SKM-1 (cell line): ENCODE data around the gene PDE10A.

Experiments
- DNase-seq: peaks from one replicate; lab custom pipeline; 2025; ENCODE audit not compliant: unreplicated experiment; lab: John Stamatoyannopoulos, UW

Gene PDE10A

GRCh38 chr6:165662749-165663376 lies at the start of gene PDE10A:
TSS of gene PDE10A (minus strand) at chr6:165663241. CDS start at chr6:165662811, 430 bp downstream.
- DNase-seq = no peak

GRCh38 chr6:165708985-165709576 lies 46.0 kb upstream of the PDE10A start:
- DNase-seq = no peak

DNA sequence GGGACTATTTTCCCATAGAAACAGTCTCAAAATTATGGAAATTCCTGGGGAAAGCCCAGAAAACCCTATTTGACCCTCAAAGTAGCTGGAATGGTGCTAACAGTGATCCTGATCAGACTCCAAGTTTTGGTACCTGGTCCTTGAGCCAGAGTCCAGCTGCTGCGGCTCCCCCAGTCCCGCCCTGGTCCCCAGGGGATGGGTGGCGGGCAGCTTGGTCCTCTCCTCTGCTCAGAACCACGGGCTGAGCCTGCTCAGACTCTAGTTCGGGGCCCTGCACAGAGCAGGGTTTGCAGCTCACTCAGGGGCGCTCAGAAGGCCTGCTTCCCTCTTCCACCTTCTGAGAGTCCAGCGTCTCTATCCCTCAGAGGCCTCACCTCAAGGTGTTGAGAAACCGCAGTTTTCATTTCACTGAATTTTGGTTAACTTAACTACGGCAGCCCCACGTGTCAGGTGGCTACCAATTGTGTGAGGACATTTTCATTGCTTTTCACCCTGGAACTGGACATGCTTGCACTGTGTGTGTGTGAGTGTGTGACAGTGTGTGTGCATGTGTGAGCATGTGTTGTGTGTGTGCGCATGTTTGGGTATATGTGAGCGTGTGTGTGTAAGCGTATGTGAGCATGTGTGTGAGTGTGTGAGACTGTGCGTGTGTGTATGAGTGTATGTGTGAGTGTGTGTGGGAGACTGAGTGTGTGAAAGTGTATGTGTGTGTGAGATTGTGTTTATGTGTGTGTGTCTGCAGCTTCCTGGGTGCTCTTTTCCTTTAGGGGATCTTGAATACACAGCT lies 44.2 kb upstream of the PDE10A start:
- DNase-seq = no peak

DNA sequence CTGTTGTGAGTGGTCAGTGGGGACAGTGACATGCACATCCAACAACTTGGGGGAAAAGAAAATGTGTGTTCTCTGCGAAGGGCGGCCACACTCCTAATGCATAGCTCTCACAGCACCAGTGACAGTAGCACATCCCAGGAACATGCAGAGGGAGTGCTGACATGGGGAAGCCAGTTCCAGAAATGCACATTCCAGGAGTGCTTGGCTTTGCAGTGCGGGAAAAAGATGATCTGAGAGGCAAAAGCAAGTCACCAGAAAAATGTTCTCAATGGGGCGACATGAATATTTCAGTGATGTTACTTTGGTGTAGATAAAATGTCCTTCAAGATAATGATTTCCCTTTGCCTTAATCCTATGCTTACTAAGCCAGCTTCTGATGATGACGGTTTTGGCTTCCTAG lies 42.9 kb upstream of the PDE10A start:
- no peak for DNase-seq

GRCh38 chr6:165704045-165704748 lies 41.2 kb upstream of the PDE10A start:
- no peak for DNase-seq

DNA sequence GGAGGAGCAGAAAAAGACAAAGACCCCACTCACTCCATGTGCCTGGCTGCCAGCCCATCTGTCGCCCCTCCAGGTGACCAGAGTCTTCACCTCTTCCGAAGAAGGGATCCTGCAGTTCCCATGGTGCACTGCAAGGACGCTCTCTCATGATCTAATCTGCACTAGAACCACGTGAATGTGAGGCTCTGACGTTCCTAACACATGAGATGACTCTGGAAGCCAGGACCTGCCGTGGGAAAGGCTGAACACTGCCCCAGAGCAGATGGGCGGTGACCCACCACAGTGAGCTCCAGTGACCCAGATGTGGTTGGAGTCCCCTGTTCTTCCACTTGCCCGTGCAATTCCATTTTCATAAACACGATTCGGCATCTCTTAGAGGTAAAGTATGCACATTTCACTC lies 39.6 kb upstream of the PDE10A start:
- no peak for DNase-seq

GRCh38 chr6:165701564-165702354 lies 38.7 kb upstream of the PDE10A start:
- DNase-seq = no peak

- no peak for DNase-seq
These were observed 38.0 kb upstream of the PDE10A start for GRCh38 chr6:165701005-165701404.

- no peak for DNase-seq
These were observed 35.8 kb upstream of the PDE10A start for GRCh38 chr6:165698868-165699267.

DNA sequence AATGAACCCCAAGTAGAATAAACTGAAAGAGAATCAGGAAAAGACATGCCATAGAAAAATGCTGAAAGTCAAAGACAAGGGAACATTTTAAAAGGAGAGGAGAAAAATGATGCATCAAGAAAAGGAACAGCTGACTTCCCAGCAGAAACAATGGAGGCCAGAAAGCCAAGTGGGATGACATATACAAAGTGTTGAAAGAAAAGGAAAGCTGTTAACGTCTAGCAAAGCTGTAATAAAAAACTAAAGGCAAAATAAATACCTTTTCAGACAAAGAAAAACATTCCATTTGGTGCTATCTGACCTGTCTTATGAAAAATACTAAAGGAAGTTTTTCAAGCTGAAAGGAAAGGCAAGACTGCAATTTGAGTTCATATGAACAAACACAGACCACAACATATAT lies 34.1 kb upstream of the PDE10A start:
- DNase-seq = no peak

DNA sequence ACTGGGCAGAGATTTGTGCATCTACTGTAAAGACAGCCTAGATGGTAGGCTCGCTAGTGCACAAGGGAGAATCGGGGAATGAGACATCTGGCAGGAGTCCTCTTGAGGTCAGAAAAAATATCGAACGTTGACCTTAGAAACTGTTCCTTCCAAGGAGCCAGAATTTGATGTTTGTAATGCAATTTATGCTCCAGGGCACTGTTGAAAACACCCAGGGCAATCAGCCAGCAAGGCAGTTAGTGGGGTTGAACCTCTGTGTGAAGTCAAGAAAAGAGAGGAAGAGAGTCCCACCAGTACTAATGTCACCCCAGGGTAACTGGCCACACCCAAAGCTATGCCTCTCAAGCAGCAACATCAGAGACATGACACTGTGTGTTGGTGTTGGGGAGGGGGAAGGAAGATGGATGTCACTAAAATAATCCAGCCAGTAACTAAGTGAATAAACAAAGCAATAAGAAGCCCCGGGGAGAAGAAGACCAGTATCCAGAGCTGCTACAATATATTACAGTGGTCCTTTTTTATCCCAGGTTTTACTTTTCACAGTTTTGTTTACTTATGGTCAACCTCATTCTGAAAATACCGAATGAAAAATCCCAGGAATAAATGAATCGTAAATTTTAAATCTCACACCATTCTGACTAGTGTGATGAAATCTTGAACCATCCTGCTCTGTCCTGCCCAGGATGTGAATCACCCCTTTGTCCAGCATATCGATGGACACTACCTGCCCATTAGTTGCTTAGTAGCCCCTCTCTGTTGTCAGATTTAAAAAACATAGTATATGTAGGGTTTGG lies 32.9 kb upstream of the PDE10A start:
- DNase-seq = no peak

DNA sequence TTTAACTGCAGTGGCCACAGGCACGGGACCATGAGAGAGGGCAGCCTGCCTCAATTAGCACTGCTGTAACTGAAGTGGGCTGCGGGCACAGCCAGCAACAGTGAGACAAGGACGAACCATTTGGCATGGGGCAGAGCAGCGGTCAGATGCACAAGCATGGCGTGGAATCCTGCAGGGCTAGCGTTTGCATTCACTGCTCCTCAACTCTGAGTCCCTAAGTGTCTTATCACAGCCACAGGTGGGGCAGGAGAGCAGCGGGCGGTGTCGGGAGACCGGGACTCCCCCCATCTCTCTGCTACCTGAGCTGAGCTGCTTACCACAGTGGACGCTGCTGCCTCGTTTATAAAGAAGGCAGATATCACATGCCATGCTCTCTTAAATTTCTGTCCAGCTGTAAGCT lies 31.3 kb upstream of the PDE10A start:
- DNase-seq = no peak

GRCh38 chr6:165692106-165692653 lies 29.1 kb upstream of the PDE10A start:
- DNase-seq = no peak

GRCh38 chr6:165689699-165690098 lies 26.7 kb upstream of the PDE10A start:
- DNase-seq = no peak

GRCh38 chr6:165686596-165687365 lies 23.7 kb upstream of the PDE10A start:
- no peak for DNase-seq

DNA sequence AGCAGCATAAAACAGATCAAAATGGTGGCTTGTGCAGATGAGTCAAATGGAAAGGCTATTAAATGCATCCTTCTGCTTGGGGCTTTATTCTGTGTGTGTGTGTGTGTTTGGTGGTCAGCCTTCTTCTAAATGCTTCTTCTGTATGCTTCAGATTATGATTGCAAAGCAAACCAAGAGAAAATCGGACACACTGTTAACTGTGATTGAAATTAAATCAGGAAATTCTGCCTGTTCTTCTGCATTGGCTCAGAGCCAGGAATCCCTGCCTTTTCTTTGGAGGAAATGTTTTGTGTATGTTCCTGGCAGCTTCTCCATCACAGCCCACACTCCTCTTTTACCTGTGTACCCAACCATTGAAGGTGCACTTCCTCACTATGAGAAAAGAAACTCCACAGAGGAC lies 22.3 kb upstream of the PDE10A start:
- no peak for DNase-seq

- no peak for DNase-seq
These were observed 21.3 kb upstream of the PDE10A start for GRCh38 chr6:165684333-165684732.

DNA sequence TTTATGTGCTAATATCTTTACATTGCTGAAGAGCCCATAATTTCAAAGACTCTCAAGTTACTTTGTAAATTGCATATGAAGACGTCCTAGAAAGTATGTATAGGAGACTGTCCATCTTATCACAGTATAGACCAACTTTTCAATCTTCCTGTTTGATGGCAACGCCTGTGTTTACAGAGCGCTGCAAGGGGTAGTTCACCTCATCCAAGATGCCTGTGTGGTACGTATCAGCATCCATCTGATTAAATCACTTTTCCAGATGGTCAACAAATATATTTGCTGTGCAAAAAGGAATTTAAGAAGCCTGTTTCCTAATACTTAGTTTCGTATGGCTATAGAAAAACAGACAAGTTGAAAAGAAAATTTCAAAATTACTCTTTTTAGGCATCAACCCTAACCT lies 17.9 kb upstream of the PDE10A start:
- DNase-seq = no peak

- no peak for DNase-seq
These were observed 16.3 kb upstream of the PDE10A start for GRCh38 chr6:165679326-165679725.
